NCI-H226 (cell line): Measurements from ENCODE around the gene DIDO1.

Experiments
- DNase-seq: peaks from one replicate; pipeline ENCODE4 v3.0.0-alpha.2; 2015

The DIDO1 gene

DNA sequence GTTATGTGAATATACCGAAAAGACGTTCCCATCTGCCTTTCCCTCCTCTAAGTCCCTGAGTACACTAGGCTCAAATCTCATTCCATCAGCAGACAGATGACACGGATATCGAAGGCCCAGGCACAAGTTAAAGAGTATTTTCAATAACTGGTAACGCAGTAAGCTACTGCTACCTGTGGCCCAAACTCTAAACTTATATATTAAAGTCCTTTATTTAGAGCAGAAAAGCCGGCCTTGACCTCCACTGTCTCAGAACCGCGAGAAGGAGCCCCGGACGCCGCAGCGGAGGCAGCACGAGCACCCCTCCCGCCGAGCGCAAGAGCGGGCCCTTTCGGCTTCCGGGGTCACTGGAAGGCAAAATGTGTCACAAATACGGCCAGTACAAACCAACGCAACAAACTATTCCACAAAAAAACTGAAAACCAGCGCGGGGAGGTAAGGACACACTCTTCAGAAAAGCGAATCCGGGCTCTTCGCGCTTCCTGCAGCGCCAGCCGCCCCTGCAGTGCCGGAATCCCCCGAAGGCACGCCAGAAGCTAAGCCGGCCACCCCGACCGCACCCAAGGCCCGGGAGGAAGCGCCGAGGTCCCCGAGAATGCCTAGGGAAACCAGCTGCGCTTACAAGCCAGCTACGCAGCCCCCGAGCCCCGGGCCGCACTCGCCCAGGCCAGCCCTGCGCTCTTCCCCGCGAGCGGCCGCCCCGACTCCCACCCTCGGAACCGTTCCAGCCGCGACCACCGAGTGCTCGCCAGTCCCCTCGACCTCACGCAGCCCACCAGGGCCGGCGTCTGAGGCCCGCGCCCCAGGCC is 681 bp downstream of the DIDO1 start:
- DNase-seq: no peak

DNA sequence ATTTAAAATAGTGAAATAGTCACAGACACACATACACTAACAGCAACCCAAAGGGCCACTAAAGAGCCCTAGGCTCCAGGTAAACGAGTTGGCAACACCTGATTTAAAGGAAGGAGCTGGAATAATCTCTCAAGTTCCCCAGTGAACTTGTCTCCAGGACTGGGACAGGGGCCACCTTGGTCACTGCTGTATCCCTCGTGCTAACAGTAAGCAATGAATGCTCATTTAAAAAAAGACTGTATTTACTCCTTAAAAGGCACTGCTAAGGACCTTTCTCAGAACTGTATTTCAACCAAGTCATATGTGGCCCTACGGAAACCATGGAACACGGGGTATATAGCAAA is 1.3 kb downstream of the DIDO1 start:
- DNase-seq: no peak

DNA sequence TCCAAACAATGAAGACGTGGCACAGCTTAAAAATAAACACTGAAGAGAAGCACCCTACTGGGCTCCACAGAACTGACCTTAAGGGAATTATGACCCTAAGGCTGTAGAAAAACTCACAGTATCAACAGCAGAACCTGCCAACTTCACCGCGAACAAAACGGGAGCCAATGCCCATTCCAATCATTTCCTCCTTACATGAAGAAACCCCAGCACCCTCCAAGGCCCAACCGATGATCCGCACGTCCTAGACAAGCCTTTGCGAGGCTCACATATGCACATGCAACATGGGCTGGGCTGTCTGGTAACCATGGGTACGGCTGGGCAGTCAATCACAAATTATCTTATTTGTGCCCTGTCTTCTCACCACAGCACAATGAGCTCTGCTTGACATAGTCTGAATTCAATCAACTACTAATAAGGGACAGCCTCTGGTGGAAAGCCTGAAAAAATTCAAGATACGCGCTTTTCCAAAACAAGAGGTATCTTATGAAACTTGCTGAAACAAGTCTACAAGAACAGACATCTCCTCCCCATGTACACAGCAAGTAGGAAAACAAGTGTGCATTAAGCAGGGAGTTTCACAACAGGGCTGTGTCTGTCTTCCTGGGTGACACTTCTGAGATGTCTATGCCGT is 1.7 kb downstream of the DIDO1 start:
- DNase-seq: peak; percentile 37

DNA sequence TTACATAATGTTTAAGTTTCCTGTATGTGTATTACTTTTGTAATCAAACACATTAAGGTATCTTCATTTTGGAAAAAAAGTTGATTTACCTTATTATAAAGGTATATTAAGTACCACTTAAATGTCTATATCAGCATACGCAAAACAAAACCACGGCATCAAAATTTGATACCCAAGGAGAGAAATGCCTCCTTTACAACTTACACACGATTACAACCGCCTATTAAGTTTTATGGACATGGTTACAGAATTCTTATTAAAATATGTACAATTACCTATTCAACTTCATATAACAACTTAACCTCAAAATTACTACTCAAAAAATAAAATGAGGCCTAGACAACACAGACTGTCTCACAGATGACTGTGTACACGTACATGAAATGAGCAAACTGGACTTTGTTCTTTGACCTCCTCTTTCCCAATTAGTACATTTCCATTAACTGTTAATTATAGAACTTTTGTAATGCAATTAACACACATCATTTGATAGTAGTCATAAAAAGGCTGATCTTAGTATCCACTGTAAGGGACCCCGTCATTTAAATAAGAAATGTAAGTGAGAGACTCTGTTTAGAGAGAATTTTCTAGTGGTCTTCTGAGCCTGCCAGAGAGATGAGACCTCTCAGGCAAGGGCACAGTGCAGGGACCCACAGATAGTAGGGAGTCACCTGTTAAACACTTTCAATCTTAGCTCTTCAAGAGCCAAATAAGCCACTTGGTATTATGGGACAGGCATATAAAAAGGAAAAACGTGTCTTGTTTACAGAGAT is 2.5 kb downstream of the DIDO1 start:
- DNase-seq: no peak

DNA sequence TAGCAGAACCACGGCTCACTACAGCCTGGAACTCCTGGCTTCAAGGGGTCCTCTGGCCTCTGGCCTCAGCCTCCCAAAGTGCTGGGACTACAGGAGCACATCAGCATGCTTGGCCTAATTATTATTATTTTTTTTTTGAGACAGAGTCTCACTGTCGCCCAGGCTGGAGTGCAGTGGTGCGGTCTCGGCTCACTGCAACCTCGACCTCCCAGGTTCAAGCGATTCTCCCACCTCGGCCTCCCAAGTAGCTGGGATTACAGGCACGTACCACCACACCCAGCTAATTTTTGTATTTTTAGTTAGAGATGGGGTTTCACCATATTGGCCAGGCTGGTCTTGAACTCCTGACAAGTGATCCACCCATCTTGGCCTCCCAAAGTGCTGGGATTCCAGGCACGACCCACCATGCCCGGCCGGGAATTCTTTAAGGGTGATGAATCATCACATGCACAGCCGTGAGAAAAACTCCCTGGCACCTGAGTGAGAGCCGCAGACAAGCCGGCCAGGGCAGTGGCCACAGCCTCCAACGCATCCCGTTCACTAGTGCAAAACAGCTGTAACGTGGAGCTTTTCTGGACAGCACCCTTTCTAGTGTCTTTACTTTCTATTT is 3.1 kb downstream of the DIDO1 start:
- DNase-seq: peak; percentile 95

DNA sequence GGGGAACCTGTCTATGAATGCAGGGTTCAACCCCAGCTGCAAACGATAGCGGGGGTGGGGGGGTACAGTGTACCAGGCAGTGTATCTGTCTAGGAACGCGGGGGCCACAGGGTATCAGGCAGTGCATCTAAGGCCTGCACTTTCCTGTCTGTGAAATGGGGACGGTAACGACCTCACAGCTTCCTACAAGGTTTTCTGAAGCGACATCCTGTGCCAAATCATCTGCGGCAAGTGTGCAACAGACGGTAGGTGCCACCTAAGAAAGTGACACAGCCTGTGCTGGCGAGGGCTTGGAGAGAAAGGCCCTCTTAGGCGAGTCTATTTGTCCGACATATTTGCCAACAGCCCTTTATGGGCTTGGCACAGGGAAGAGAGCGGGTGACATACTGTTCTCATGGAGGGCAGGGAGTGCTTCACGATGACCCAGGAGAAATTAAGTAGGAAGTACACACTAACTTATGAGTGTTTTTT is 3.8 kb downstream of the DIDO1 start:
- DNase-seq: no peak

DNA sequence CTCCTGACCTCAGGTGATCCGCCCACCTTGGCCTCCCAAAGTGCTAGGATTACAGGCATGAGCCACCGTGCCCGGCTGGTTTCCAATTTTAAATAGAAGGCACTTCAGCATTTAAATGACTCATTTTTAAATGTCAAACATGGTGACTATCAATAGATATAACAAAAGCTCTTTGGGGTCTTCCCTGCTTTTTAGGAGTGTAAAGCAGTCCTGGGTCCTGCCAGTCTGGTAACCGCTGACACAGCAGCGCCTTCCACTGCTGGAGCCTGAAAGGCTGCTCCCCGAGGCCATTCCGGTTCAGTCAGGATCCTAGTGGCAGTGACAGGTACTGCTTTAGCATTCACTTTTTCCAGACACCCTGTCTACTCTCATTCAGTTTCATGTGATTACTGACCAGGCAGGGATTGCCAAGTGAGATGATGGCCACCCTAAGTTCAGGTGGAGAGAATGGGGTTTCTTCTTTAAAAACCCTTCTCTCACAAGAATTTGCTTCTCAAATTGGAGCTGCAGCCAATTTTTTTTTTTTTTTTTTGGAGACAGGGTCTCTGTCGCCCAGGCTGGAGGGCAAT is 5.1 kb downstream of the DIDO1 start:
- DNase-seq: peak; percentile 64

DNA sequence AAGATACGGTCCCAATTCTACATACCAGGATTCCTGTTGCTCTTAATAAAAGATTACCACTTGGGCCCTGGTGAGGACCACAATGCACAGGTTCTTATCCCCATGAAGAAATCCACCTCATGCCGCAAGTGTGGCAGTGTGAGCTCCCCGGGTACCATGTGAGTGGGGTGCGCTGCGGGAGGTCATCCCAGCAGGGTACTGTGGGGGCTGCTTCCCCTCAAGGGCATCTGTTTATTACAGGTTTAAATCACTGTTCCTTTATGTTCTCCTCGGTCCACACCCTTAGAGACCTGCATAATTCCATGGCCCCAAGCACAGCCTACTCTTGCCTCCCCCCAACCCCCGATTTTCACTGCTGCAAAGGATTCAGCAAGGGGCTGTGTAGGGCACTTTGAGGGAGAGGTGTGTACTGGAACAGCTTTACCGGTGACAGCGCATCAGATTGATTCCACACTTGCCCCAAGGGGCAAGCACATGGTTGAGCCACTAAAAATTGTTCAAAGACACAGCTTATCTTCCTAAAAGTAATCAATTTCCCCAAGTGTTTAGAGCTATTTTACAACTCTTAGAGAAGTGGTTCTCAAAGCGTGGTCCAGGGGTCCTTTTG is 6.2 kb downstream of the DIDO1 start:
- DNase-seq: no peak

DNA sequence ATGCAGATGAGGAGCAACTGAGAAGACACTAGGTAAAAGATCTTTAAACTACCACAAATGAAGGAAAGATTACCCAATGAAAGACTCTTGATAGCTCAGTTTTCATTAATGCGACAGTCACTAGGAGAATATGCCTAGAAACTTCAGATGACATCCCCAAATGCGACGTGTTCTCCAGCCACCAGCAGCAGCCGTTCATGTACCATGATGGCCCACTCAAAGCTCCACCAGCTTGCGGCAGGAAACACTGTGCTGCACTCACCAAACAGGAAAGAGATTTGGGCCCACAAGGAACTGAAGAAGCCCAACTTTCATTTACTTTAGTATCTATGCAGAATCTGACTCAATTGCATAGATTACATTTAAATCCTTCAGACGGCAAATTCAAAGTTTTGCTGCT is 7.5 kb downstream of the DIDO1 start:
- DNase-seq: no peak

DNA sequence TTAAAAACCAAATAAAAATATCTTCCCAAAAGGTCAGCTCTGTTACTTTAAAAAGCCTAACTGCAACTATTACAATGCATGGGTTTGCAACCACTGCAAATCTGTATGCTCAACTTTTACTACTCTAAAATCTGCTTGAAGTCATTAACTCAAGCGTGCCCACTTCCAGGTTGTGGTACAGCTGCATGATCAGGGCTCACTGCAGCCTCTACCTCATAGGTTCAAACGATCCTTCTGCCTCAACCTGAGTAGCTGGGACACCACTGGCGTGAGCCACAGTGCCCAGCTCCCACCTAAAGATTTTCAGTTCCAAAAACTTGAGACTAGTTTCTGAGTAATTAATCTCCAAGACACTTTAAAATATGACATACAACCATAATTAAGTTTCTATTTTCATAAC is 8.2 kb downstream of the DIDO1 start:
- no peak for DNase-seq

DNA sequence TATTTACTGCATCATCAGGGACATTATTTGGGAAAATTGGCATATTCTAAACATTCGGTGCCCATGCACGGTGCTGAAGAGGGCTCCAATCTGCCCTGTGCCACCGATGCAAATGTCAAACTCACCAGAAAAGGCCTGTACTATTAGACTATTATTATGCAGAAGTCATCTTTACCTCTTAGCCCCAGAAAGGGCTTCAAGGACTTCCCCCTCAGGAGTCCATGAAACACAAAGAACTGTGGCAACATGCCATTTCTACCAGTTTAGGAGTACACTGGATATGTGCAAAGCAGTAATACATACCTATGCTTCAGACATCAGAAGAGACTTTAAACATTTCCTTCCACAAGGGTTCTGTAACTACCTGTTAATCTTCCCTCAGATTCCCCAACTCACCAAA is 8.6 kb downstream of the DIDO1 start:
- no peak for DNase-seq

DNA sequence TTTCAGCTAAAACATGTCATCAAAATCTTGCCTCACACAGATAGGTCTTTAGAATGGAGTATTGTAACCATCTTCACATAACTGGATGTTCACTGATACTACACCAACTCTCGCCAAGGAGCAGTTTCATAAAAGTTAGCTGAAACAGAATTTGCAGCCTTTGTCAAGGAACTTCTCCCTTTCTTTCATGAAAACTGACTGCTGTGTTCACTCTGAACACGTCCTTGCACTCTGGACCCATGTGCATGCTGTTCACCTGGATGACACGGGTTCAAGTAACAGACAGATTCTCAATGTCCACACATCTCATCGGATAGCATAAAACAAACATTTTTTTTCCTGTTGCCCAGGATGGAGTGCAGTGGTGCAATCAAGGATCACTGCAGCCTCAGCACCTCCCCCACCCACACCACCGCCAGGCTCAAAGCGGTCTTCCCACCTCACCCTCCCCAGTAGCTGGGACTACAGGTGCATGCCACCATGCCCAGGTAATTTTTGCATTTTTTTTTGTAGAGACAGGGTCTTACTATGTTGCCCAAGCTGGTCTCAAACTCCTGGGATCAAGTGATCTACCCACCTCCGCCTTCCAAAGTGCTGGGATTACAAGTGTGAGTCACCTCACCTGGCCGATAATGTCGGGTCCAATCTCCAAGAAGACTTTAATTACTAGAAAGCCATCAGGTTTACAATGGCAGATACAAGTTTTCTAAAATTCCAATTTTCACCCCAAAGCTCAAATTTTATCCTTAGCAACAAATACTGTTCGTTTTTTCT is 9.4 kb downstream of the DIDO1 start:
- DNase-seq: no peak

DNA sequence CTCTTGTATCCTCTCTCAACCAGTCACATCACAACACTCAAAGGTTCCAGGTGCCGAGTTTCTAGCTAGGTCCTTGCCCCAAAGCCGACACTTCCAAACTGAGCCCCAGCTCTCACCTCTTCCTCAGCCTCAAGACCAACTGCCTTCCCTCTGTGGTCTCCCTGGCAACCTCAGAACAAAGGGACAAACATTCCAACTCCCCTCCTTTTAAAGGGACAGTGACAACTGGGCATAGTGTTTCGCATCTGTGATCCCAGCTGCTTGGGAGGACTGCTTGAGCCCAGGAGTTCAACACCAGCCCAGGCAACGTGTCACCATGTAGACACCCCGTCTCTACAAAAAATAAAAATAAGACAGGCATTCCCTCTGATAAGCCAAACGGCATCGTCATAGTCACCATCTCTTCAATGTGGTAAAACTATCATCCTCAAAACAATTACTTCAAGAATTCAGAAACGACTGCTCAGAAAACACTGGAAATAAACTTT is 11.3 kb downstream of the DIDO1 start:
- DNase-seq: no peak

DNA sequence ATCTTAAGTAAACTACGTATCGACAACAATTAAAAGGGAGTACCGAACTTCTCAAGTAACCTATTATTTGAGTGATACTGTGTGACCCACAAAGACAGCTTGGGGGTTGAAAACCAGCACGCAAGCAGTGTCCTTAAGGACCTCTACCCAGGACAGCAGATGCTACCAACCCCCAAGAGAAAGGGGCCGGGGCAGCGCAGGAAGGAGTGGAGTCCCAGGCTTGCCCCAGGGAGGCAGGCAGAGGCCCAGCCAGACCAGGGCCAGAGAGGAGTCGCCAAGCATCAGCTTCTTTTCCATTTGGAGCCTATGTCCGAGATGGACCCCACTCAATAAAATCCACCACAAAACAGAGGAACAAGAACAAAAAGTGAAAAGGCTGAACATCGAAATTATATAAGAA is 11.9 kb downstream of the DIDO1 start:
- no peak for DNase-seq

DNA sequence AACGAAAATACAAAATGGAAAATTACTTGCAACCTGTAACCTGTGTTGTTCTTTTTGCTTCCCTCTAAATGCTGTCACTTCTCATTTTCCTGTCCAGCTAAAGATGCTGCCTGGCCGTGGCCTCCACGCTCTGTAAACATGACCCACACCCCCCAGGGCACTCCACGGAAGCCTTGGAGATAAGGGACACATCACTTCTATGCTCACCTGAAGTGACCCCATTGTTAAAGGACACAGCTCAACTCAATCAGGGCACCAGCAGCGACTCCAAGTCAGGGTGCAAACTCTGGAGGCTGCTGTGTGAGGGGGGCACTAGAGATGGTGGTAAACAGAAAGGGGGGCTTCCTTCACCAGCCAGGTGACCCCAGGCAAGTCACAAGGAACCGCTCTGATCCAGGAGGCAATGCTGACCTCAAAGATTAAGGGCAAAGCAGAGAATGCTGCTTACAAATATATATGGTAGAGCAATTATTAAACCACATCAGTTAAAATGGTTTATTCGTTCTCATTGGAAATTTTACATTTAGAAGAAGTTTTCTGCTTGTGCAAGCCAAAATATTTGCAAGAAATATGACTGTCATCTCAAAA is 13.2 kb downstream of the DIDO1 start:
- DNase-seq: no peak

DNA sequence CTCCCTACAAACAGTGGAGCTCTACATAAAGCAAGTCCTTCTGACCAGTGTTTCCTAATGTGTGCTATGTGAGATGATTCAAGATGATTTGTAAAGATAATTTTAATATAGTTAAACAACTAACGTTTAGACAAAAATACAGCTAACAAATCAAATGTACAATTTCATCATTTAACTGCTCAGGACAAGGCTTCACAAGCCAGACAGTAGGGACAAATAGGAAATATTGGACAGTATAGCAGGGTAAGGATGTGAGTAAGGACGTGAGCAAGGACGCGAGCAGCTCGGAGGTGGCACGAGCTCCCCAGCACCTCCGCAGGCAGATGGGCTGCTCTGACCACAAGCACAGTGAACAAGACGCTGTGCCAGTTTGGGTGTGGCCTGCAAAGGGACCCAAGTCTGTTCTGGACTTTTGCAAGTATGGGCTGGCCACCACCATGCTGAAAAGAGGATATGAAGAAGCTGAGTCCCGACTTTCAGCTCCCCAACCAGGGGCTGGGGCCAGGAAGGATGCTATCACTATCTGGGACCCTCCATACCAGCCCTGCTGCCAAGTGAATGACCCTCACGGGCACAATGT is 14.5 kb downstream of the DIDO1 start:
- no peak for DNase-seq

DNA sequence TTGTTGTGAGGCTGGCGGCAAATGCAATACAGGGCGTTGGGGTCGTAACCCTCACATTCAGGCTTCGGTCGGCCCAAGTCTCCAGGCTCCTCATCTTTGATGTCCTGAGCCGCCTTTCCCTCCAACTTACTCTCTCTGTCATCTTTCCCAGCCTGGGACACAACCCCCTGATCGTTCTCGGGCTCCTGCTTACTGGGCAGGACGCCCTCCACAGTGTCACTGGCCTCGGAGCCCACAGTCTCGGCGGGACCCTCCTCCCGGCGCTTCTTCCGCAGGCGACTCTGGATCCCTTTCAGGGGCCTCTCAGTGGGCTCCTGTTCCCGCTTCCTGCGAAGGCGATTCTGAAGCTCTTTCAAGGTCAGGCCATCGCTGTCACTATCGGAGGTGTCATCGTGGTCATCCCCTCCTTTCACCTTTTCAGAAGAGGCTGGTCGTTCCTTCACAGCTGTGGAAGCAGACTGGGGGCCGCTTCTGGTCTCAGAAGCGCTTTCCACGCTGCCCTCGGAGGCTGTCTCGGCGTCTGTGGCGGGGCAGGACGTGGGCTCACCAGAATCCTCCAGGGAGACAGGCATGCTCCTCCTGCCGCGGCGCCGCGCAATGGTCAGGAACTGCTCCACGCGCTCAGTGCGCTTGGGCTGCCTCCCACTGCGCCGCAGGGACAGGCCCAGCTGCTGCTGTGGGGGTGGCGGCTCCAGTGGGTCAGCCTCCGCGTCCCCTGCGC is 15.4 kb downstream of the DIDO1 start:
- no peak for DNase-seq

DNA sequence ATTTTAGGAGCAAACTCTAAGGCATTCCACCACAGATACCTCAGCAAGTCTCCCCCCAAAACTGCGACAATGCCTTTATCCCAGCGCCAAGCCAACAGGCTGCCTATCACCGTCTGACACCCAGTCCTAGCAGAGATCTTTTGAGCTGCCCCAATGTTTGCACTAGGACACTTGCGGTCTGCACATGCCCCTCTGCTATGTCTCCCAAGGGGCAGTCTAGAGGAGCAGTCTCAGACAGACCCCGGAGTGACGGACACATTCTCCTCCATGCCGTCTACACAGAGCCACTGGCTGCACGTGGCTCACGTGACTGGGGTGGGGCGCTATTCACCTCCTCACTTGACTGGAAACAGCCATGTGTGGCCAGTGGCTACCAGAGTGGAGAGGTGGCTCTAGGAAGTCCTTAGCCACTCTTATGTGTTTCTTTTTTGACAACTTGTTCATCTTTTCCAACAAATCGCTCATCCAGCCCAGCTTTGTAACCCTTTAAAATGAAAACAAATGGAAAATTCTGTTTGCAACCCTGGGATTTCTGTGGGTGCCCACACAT is 16.0 kb downstream of the DIDO1 start:
- no peak for DNase-seq

DNA sequence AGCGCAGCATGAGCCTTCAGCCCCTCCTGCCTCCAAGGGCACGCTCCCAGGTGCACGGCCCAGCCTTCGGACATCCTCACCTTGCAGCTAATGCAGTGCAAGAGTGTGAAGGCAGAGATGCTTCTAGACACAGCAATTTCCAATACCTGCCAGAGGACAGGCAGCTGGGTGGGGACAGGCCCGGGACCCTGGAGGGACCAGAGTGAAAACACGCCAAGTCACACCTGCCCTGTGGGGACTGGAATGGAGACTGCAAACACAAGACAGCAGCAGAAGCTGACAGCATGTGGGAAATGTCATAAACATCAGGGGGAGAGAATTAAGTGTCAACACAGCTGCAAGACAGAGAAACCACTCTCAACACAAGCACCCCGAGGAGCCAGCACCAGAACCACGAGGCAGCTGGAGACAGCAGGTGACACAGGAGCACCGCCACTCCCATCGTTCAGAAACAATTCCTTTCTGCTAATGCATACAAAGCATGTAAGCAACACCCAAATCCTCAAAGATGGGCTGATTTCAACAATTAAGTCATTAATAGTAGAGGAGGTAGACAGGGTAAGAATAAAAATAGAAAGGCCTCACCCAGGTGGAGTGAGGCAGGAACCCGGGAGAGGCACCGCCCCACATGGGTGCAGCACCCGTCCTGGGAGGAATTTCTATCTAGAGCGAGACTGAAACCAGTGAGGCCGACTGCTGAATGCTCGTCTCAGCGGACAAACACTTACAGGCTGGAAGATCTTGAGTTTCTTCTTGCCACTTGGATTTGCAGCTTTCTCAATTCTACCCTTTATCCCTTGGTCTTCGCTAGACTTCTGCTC is 17.1 kb downstream of the DIDO1 start:
- DNase-seq: no peak
